Uterus (tissue), 4 donors: ENCODE results near the gene KIAA1549. TPM values are rescaled to one million over a fixed set of nuclear protein-coding genes. Genes with fewer than 3 reads are reported as not detected.

Source experiments
- DNase-seq, 2 donors: peaks; one replicate each; pipeline ENCODE4 v3.0.0-alpha.2; 2019 to 2020
- H3K27ac ChIP-seq, 2 donors: fragments of 200-600 bp; sonication (generic); 1 replicate in 1 of 2; 2 replicates in 1 of 2; pipeline ENCODE4 v1.5.1; 2016 to 2018
- H3K27me3 ChIP-seq, 2 donors: fragments of 200-600 bp; sonication (generic); one replicate each; pipeline ENCODE4 v1.5.1; 2018 to 2019; ENCODE audit warnings: control low read depth in 1 of 2
- H3K36me3 ChIP-seq, 2 donors: fragments of 200-600 bp; sonication (generic); one replicate each; pipeline ENCODE4 v1.5.1; 2019; ENCODE audit warnings: control low read depth in 1 of 2
- H3K4me1 ChIP-seq, 2 donors: fragments of 200-600 bp; sonication (generic); one replicate each; pipeline ENCODE4 v1.5.1; 2018 to 2019; ENCODE audit warnings: control low read depth in 1 of 2
- H3K4me3 ChIP-seq, 2 donors: fragments of 200-600 bp; sonication (generic); 1 replicate in 1 of 2; 2 replicates in 1 of 2; pipeline ENCODE4 v1.5.1; 2018 to 2019; ENCODE audit warnings: mild to moderate bottlenecking in 1 of 2
- H3K9me3 ChIP-seq, 2 donors: fragments of 200-600 bp; sonication (generic); one replicate each; pipeline ENCODE4 v1.5.1; 2019; ENCODE audit warnings: control low read depth in 1 of 2
- POLR2A ChIP-seq, 2 donors: fragments of 450-650 bp; IDR thresholded peaks; one replicate each; pipeline ENCODE4 v1.6.1; 2016; ENCODE audit warnings: antibody characterized with exemption in 2 of 2, mild to moderate bottlenecking in 1 of 2, moderate library complexity in 1 of 2
- intact Hi-C: fragments of 100-400 bp; cut with DNase I; formaldehyde crosslinking; loops from one replicate; pipeline ENCODE4 v1.15.1; 2023; ENCODE audit warnings: low total_unique reads
- total RNA-seq, 4 donors: library from RNA; depleted of rRNA in 3 of 4; stranded (reverse); fragments of >200 nt in 3 of 4; gene quantifications; one replicate each; pipeline versions ENCODE4 v1.1.0 to v1.2.4, GENCODE V29; 2014 to 2023
- TF ChIP-seq, protein P1 (sequence below), 4 experiments: fragments of 200-600 bp in 2 of 4; fragments of 450-650 bp in 2 of 4; sonication (generic) in 2 of 4; IDR thresholded peaks; one replicate each; pipeline ENCODE4 v1.5.1; 2016 to 2019; ENCODE audit warnings: antibody characterized with exemption in 4 of 4, mild to moderate bottlenecking in 2 of 4, moderate library complexity in 1 of 4
- donor health status: DM: yes; HTN: yes; CAD: no.

Gene KIAA1549
- total RNA-seq, 4 donors from 2014 or later = 1.2 to 8.6 (median 3.8) TPM

DNA sequence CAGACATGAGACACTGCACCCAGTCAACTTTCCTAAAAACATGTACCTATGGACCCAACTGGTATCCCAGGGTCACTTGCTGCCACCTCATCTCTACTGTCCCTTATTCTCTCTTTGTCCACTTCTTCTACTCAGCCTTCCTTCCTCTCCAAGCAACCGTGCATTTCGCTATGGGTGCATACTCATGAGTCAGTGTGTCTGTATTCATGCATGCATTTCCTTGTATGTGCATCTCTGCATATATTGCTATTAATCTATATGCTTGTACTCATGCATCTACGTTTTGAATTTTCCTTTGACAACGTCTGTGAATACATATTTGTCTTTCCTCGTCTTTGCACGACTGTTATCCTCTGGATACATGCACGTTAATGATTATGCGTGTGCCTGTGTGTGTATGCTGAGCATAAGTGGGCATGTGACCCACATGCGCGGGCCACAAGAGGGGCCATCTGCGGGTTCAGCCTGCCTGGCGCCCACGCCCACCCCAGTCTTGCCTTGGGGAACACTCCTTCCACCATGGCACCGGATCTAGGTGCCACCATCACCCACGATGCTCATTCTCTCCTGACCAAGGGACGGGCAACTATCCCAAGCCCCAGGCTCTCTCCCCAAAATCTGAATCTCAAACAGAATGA, 23.3 kb downstream of the KIAA1549 start:
- Histone ChIP-seq H3K36me3 (no peaks in the 10 kb centered on the region), H3K27ac (no peak overlapping the region), H3K4me3 (no peak overlapping the region), H3K9me3 (no peaks in the 10 kb centered on the region), H3K4me1 (no peaks in the 10 kb centered on the region), H3K27me3 (no peaks in the 10 kb centered on the region)
- TF ChIP-seq, protein P1, sequence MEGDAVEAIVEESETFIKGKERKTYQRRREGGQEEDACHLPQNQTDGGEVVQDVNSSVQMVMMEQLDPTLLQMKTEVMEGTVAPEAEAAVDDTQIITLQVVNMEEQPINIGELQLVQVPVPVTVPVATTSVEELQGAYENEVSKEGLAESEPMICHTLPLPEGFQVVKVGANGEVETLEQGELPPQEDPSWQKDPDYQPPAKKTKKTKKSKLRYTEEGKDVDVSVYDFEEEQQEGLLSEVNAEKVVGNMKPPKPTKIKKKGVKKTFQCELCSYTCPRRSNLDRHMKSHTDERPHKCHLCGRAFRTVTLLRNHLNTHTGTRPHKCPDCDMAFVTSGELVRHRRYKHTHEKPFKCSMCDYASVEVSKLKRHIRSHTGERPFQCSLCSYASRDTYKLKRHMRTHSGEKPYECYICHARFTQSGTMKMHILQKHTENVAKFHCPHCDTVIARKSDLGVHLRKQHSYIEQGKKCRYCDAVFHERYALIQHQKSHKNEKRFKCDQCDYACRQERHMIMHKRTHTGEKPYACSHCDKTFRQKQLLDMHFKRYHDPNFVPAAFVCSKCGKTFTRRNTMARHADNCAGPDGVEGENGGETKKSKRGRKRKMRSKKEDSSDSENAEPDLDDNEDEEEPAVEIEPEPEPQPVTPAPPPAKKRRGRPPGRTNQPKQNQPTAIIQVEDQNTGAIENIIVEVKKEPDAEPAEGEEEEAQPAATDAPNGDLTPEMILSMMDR (IDR thresholded peaks at IDR 0.05) = no peak
- no peak for TF ChIP-seq POLR2A (IDR thresholded peaks at IDR 0.05)
- intact Hi-C loops = no loop called here
- DNase-seq = no peak

GRCh38 chr7:138957217-138957616, 24.0 kb downstream of the KIAA1549 start:
- no peak for DNase-seq
- no peaks in the 10 kb centered on the region for H3K9me3 ChIP-seq
- H3K4me1 ChIP-seq = no peaks in the 10 kb centered on the region
- no peak overlapping the region for H3K27ac ChIP-seq
- no peak overlapping the region for H3K4me3 ChIP-seq
- TF ChIP-seq, protein P1 (IDR thresholded peaks at IDR 0.05) = no peak
- TF ChIP-seq POLR2A (IDR thresholded peaks at IDR 0.05) = no peak
- no peaks in the 10 kb centered on the region for H3K27me3 ChIP-seq
- intact Hi-C loops = no loop called here
- no peaks in the 10 kb centered on the region for H3K36me3 ChIP-seq

DNA sequence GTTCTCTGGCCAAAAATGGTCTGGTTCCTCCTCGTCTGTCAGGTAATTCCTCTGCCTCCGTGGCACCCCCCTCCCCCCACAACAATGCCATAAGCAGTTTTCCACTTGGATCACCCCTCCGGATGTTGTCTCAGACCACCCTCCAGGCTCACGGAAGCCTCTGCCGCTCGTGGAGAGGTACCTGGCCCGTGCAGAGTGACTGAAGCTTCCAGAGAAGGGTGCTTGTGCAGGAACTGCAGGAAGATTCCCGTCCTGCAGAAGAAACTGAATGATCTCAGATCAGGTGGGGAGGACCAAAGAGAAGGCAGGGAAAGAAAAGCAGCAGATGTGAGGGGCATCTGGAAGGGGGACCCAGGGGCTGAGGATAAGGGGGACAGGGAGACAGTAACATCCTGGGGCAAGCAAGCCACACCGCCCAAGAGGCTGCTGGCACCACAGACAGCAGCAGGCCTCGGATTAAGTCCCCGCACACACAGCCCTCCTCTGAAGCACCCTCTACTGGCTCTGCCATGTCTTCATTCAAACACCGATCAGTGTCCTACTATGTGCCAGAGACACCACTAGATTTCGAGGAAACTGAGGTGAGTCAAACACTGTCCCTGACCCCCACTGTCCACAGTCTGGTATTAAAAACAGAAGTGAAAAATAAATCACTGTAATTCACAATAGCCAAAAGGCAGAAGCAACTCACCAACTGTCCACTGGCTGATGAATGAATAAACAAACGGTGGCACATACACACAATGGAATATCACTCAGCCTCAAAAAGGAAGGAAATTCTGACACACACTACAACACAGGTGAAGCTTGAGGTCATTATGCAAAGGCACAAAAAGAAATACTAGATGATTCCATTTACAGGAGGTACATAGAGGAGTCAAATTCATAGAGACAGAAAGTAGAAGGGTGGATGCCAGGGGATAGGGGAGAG, 26.4 kb downstream of the KIAA1549 start:
- no peak for DNase-seq
- TF ChIP-seq POLR2A (IDR thresholded peaks at IDR 0.05) = no peak
- TF ChIP-seq, protein P1 (IDR thresholded peaks at IDR 0.05) = no peak
- Histone ChIP-seq H3K27me3 (no peaks in the 10 kb centered on the region), H3K4me1 (no peaks in the 10 kb centered on the region), H3K4me3 (no peak overlapping the region), H3K27ac (no peak overlapping the region), H3K9me3 (no peaks in the 10 kb centered on the region), H3K36me3 (no peaks in the 10 kb centered on the region)
- intact Hi-C loops = no loop called here

DNA sequence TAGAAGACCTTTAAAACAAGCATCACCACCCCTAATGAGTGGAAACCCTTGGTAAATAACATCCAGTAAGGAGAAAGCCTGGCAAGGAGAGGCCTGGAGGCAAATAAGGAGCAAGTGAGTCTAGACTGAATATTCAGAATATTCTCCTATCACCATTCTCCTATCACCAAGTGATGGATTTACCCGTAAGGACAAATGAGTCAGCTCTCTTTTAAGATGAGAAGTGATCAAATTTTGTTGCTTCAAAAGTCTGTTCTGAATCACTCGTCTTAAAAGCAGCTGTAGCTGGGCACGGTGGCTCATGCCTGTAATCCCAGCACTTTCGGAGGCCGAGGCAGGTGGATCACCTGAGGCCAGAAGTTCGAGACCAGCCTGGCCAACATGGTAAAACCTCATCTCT, 28.4 kb downstream of the KIAA1549 start:
- no peak for DNase-seq
- intact Hi-C loops = no loop called here
- Histone ChIP-seq H3K36me3 (no peaks in the 10 kb centered on the region), H3K4me3 (no peak overlapping the region), H3K27ac (no peak overlapping the region), H3K4me1 (no peaks in the 10 kb centered on the region), H3K9me3 (no peaks in the 10 kb centered on the region), H3K27me3 (no peaks in the 10 kb centered on the region)
- TF ChIP-seq, protein P1 (IDR thresholded peaks at IDR 0.05) = no peak
- no peak for TF ChIP-seq POLR2A (IDR thresholded peaks at IDR 0.05)

- intact Hi-C loops = no loop called here
- DNase-seq = no peak
- TF ChIP-seq POLR2A (IDR thresholded peaks at IDR 0.05) = no peak
- TF ChIP-seq, protein P1 (IDR thresholded peaks at IDR 0.05) = no peak
Measured at GRCh38 chr7:138951953-138952352, 29.2 kb downstream of the KIAA1549 start.

More at GRCh38 chr7:138951953-138952352, 29.2 kb downstream of the KIAA1549 start:
- Histone ChIP-seq H3K4me1 (no peaks in the 10 kb centered on the region), H3K36me3 (no peaks in the 10 kb centered on the region), H3K4me3 (no peak overlapping the region), H3K27ac (no peak overlapping the region), H3K9me3 (no peaks in the 10 kb centered on the region), H3K27me3 (no peaks in the 10 kb centered on the region)
